Right lobe of liver (tissue), 6 donors: ENCODE measurements around the gene DCTD. TPM values are rescaled to one million over a fixed set of nuclear protein-coding genes. Genes with fewer than 3 reads are reported as not detected.

Source experiments
- ATAC-seq, 4 donors: fragments of 200-7000 bp; cut with Tn5 transposase; one replicate each; pipeline ENCODE4 v1.9.1; 2020; ENCODE audit warnings: mild to moderate bottlenecking in 4 of 4, moderate library complexity in 4 of 4
- DNase-seq, 3 donors: peaks; one replicate each; pipeline ENCODE4 v3.0.0-alpha.2; 2020
- H3K27ac ChIP-seq, 3 donors: fragments of 200-600 bp; one replicate each; pipeline ENCODE4 v1.8.0; 2022
- H3K27me3 ChIP-seq, 2 donors: fragments of 200-600 bp; one replicate each; pipeline ENCODE4 v1.8.0; 2022
- H3K36me3 ChIP-seq, 4 donors: fragments of 200-600 bp; sonication (generic) in 1 of 4; one replicate each; pipeline versions ENCODE4 v1.5.1 to v1.8.0; 2017 to 2022; ENCODE audit warnings: control low read depth in 1 of 4
- H3K4me1 ChIP-seq, 4 donors: fragments of 200-600 bp; sonication (generic) in 1 of 4; one replicate each; pipeline versions ENCODE4 v1.5.1 to v1.8.0; 2017 to 2022; ENCODE audit warnings: control low read depth in 1 of 4
- H3K4me3 ChIP-seq, 3 donors: fragments of 200-600 bp; one replicate each; pipeline ENCODE4 v1.8.0; 2022
- H3K9me3 ChIP-seq, 4 donors: fragments of 200-600 bp; sonication (generic) in 1 of 4; one replicate each; pipeline versions ENCODE4 v1.5.1 to v1.8.0; 2017 to 2022; ENCODE audit warnings: control low read depth in 1 of 4
- POLR2A ChIP-seq: fragments of 450-650 bp; IDR thresholded peaks from one replicate; pipeline ENCODE4 v1.6.1; 2017; ENCODE audit warnings: antibody characterized with exemption, mild to moderate bottlenecking
- WGBS: methylation state at CpG from one replicate; pipeline ENCODE4 v1.1.6; 2018; ENCODE audit warnings: low coverage, low lambda C conversion rate; ENCODE audit not compliant: insufficient coverage; ENCODE audit errors: missing lambda C conversion rate; 5-methylcytosine and 5-hydroxymethylcytosine counted together
- intact Hi-C, 2 donors: fragments of 100-400 bp; cut with DNase I; formaldehyde crosslinking; loops; one replicate each; pipeline versions ENCODE4 v1.11.2 to v1.14.1; 2022
- total RNA-seq, 6 experiments: library from RNA; depleted of rRNA in 2 of 6; stranded (reverse); fragments of >200 nt in 2 of 6; fragmentation: NEBNext Ultra II Directional in 3 of 6; extraction: Animal tissue kit (Norgen Biotek cat#: 25700) in 3 of 6; gene quantifications; one replicate each; pipeline versions ENCODE4 v1.1.0 to v1.2.4, GENCODE V29; 2016 to 2023
- TF ChIP-seq, protein P1 (sequence below), 4 donors: fragments of 200-600 bp in 3 of 4; fragments of 450-650 bp in 1 of 4; IDR thresholded peaks; one replicate each; pipeline versions ENCODE4 v1.5.1 to v1.8.0; 2016 to 2022; ENCODE audit warnings: antibody characterized with exemption in 4 of 4, mild to moderate bottlenecking in 2 of 4
- donor health status: DM: no; HTN: yes; CAD: no.
- donor health status: DM: no; HTN: no; CAD: no.
- donor health status: DM: no; HTN: no; CAD: no.
- donor health status: DM: no; HTN: yes; CAD: no.
- donor health status: DM: no; HTN: yes; CAD: no.

The DCTD gene
- total RNA-seq, 6 experiments from 2014 or later = 45.7 to 61.3 (median 51.2) TPM

DNA sequence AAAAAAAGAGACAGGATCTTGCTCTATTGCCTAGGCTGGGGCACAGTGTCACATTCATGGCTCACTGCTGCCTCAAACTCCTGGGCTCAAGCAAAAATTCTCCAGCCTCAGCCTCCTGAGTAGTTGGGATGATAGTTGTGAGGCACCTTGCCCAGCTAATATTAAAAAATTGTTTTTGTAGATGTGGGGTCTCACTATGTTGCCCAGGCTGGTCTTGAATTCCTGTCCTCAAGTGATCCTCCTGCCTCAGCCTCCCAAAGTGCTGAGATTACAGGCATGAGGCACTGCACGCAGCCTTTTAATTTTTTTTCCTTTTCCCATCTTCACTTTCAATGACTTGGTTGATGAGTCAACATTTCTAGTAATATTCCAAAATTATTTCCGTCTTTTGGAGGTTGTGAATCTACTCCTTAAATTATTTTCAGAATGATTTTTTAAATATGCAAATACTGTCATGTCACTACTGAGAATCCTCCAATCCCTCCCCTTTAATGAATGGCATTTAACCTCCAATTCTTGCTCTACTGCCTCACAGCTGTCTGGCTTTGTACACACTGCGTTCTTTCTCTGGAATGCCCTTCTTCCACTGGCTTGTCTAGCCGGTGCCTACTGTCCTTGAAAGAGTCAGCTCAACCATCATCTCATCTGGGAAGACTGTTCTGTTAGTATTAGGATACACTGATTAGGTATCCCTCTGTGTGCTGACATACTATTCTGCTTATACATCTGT, 27.5 kb upstream of the DCTD start:
- DNase-seq = no peak
- Histone ChIP-seq H3K4me1 (no peaks in the 10 kb centered on the region), H3K36me3 (no peaks in the 10 kb centered on the region), H3K27me3 (no peaks in the 10 kb centered on the region), H3K9me3 (no peaks in the 10 kb centered on the region), H3K4me3 (no peak overlapping the region), H3K27ac (no peak overlapping the region)
- ATAC-seq = no peak
- TF ChIP-seq, protein P1, sequence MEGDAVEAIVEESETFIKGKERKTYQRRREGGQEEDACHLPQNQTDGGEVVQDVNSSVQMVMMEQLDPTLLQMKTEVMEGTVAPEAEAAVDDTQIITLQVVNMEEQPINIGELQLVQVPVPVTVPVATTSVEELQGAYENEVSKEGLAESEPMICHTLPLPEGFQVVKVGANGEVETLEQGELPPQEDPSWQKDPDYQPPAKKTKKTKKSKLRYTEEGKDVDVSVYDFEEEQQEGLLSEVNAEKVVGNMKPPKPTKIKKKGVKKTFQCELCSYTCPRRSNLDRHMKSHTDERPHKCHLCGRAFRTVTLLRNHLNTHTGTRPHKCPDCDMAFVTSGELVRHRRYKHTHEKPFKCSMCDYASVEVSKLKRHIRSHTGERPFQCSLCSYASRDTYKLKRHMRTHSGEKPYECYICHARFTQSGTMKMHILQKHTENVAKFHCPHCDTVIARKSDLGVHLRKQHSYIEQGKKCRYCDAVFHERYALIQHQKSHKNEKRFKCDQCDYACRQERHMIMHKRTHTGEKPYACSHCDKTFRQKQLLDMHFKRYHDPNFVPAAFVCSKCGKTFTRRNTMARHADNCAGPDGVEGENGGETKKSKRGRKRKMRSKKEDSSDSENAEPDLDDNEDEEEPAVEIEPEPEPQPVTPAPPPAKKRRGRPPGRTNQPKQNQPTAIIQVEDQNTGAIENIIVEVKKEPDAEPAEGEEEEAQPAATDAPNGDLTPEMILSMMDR (IDR thresholded peaks at IDR 0.05) = no peak
- TF ChIP-seq POLR2A = no peak
- intact Hi-C loops = loop anchor here in 1 of 2 donors (5.0 kb wide), 1 partner anchor 453 kb away; no protein-coding TSS in a partner anchor
- 74% methylated on average over 4 of the region's 4 CpGs for WGBS

DNA sequence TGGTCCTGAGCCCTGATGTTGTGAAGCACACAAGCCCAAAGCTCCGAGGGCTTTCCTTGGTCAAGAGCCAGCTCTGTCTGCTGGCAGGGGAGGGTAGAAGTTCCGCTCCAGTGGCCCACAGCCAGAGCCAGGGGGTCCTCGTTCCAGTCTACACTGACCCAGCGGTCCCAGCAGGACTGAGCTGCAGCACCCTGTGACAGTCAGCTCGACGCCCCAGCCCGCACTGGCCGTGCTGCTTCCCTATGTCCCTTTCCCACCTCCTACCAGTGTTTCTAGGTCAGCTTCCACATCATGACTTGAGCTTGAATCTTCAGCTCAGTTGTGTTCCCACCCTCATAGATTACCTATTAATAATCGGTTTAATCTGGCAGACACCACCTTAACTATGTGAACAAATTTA, 22.5 kb upstream of the DCTD start:
- Histone ChIP-seq H3K27me3 (no peaks in the 10 kb centered on the region), H3K36me3 (no peaks in the 10 kb centered on the region), H3K4me3 (no peak overlapping the region), H3K27ac (no peak overlapping the region), H3K9me3 (no peaks in the 10 kb centered on the region), H3K4me1 (peaks cover 0 to 5% (median 2%) of the 10 kb centered on the region in 4 donors)
- WGBS = 46% methylated on average over 1 of the region's 9 CpGs
- ATAC-seq (no peak), DNase-seq (no peak)
- TF ChIP-seq, protein P1 (IDR thresholded peaks at IDR 0.05) = no peak
- no peak for TF ChIP-seq POLR2A
- intact Hi-C loops = loop anchor here in 1 of 2 donors (5.0 to 10.0 kb wide), 3 partner anchors 125 to 458 kb away; no protein-coding TSS in a partner anchor

DNA sequence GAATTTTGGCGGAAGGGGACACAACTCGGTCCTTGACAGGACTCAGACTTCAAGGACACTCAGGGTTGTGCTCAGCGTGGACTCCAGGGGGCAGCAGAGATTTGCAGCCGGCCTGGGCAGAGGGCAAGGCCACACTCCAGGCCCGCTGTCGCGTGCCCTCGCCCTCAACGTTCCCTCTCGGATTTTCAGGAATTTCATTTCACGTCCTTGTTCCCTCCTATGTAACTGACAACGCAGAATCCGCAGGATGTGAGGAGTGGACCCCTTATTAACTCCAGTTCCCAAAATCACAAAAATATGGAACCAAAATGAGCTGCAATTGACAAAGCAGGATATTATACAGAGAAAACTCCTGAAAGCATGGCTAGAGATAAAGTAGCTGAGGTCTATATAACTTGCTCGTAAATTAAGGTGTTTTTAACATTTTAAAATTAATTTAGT, 21.0 kb upstream of the DCTD start:
- TF ChIP-seq, protein P1 (IDR thresholded peaks at IDR 0.05) = peak; percentile 87 to 97 (median 94)
- no peak for TF ChIP-seq POLR2A
- Histone ChIP-seq H3K27ac (no peak overlapping the region), H3K36me3 (no peaks in the 10 kb centered on the region), H3K9me3 (no peaks in the 10 kb centered on the region), H3K27me3 (no peaks in the 10 kb centered on the region), H3K4me1 (peaks cover 0 to 5% (median 2%) of the 10 kb centered on the region in 4 donors), H3K4me3 (no peak overlapping the region)
- DNase-seq = peak; percentile 76 to 82 (median 80)
- WGBS = 4% methylated on average over 14 of the region's 14 CpGs
- ATAC-seq = peak; percentile 100
- intact Hi-C loops = loop anchor here in 1 of 2 donors (5.0 to 10.0 kb wide), 2 partner anchors 127 to 324 kb away; no protein-coding TSS in a partner anchor

DNA sequence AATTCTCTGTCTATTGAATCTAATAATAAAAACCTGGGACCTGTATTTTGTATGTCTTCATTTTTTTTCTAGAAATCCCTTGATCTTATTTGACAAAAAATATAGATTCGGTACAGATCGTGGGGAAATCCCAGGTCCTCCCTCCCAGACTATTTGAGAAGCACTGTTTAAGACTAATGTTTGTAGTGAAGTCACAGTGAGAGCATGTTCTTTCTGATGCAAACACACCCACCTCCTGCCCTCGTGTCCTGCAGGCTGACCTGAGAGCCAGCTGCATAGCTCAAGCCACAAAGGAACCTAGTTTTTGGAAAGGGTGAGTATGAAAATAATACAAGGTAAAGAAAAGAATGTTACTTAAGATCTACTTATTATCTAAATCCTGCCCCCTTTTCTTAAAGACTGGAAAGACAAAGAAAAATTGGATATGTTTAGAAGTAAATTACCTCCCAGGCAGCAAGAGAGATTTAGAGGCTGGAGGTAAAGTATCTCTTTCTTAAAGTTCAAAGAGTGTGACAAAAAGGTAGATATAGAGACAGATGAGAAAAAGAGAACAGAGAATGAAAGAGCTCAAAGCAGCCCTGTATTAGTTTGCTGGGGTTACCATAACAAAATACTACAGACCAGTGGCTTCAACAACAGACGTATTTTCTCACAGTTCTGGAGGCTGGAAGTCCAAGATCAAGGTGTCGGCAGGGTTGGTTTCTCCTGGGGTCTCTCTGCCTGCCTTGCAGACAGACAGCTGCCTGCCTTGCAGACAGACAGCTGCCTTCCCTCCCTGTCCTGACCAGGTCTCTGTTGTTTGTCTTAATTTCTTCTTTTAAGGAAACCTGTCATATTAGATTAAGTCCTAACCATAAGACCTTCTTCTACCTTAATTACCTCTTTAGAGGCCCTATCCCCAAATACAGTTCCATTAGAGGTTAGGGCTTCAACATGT, 20.4 kb upstream of the DCTD start:
- no peaks in the 10 kb centered on the region for H3K27me3 ChIP-seq
- 60% methylated on average over 4 of the region's 5 CpGs for WGBS
- H3K4me1 ChIP-seq = peaks cover 0 to 5% (median 2%) of the 10 kb centered on the region in 4 donors
- ATAC-seq = peak in 2 of 4 donors; percentile 8 to 18
- H3K27ac ChIP-seq = no peak overlapping the region
- H3K9me3 ChIP-seq = no peaks in the 10 kb centered on the region
- DNase-seq = no peak
- no peak for TF ChIP-seq POLR2A
- TF ChIP-seq, protein P1 (IDR thresholded peaks at IDR 0.05) = no peak
- no peak overlapping the region for H3K4me3 ChIP-seq
- intact Hi-C loops = loop anchor here in 1 of 2 donors (5.0 to 10.0 kb wide), 2 partner anchors 127 to 325 kb away; no protein-coding TSS in a partner anchor
- no peaks in the 10 kb centered on the region for H3K36me3 ChIP-seq
